Activated CD4-positive, alpha-beta T cell treated with anti-CD3 and anti-CD28 coated beads for 36 hours (primary cell): Measurements from ENCODE around the gene NUP98. TPM values are rescaled to one million over a fixed set of nuclear protein-coding genes. Genes with fewer than 3 reads are reported as not detected.
A peak's percentile ranks its signal among the peaks of the same experiment; 100 is the strongest.

ENCODE experiments used
- ATAC-seq: fragments of 200-7000 bp; cut with Tn5 transposase; one replicate; pipeline ENCODE4 v1.10.0; 2021; ENCODE audit warnings: mild to moderate bottlenecking, moderate library complexity
- CTCF ChIA-PET: fragments of 350-600 bp; sonication (Branson Sonifier 250); formaldehyde crosslinking; loops from one replicate; lab custom pipeline; 2021; ENCODE audit warnings: antibody characterized with exemption; lab: Charles Lee
- POLR2A ChIA-PET: fragments of 350-600 bp; sonication (Branson Sonifier 250); formaldehyde crosslinking; loops from one replicate; lab custom pipeline; 2021; ENCODE audit warnings: antibody characterized with exemption, inconsistent platforms; lab: Charles Lee
- DNase-seq: peaks from one replicate; pipeline ENCODE4 v3.0.0-alpha.2; 2020
- H3K27ac Mint-ChIP-seq: one replicate; pipeline ENCODE4 v1.8.0; 2021; ENCODE audit warnings: mixed read lengths
- H3K27me3 Mint-ChIP-seq: one replicate; pipeline ENCODE4 v1.8.0; 2021; ENCODE audit warnings: mixed read lengths
- H3K36me3 Mint-ChIP-seq: one replicate; pipeline ENCODE4 v1.8.0; 2021; ENCODE audit warnings: low read depth, mixed read lengths
- H3K4me1 Mint-ChIP-seq: one replicate; pipeline ENCODE4 v1.8.0; 2021; ENCODE audit warnings: mixed read lengths
- H3K4me3 Mint-ChIP-seq: one replicate; pipeline ENCODE4 v1.8.0; 2021; ENCODE audit warnings: mild to moderate bottlenecking, moderate library complexity, mixed read lengths
- H3K9me3 Mint-ChIP-seq: one replicate; pipeline ENCODE4 v1.8.0; 2021; ENCODE audit warnings: low read depth, mixed read lengths
- intact Hi-C, 2 experiments: fragments of 100-400 bp; cut with DNase I in 1 of 2; cut with micrococcal nuclease in 1 of 2; formaldehyde crosslinking; loops; one replicate each; pipeline versions ENCODE4 v1.14.2 to v1.15.1; 2022 to 2024; cut with DNase I, micrococcal nuclease
- total RNA-seq, 2 experiments: library from RNA; stranded (reverse); gene quantifications; one replicate each; pipeline ENCODE4 v1.2.3, GENCODE V29; 2021

Gene NUP98
- total RNA-seq, 2 experiments from 2014 or later = 96.0 to 134 TPM

- Mint-ChIP-seq H3K27ac (no peak overlapping the region), H3K36me3 (peaks cover 47% of the 10 kb centered on the region), H3K4me1 (peaks cover 3% of the 10 kb centered on the region), H3K4me3 (no peak overlapping the region), H3K9me3 (no peaks in the 10 kb centered on the region), H3K27me3 (no peaks in the 10 kb centered on the region)
- POLR2A ChIA-PET = no interaction called here
- intact Hi-C loops = no loop called here
- ATAC-seq (no peak), DNase-seq (no peak)
- CTCF ChIA-PET = no interaction called here
Measured at GRCh38 chr11:3736816-3737215, 60.5 kb downstream of the NUP98 start.

GRCh38 chr11:3735827-3736226 lies 61.5 kb downstream of the NUP98 start:
- ChIA-PET CTCF (no interaction called here), POLR2A (no interaction called here)
- Mint-ChIP-seq H3K4me3 (no peak overlapping the region), H3K36me3 (peaks cover 48% of the 10 kb centered on the region), H3K27ac (no peak overlapping the region), H3K9me3 (no peaks in the 10 kb centered on the region), H3K4me1 (peaks cover 3% of the 10 kb centered on the region), H3K27me3 (no peaks in the 10 kb centered on the region)
- intact Hi-C loops = no loop called here
- ATAC-seq = no peak
- DNase-seq = no peak

GRCh38 chr11:3732671-3733436 lies 64.5 kb downstream of the NUP98 start:
- Mint-ChIP-seq H3K4me1 (peaks cover 3% of the 10 kb centered on the region), H3K27ac (peak overlapping the region; percentile 37), H3K36me3 (peaks cover 64% of the 10 kb centered on the region), H3K9me3 (no peaks in the 10 kb centered on the region), H3K4me3 (no peak overlapping the region), H3K27me3 (no peaks in the 10 kb centered on the region)
- ChIA-PET POLR2A (no interaction called here), CTCF (interaction anchor here (1.3 kb wide), 1 partner anchor 61 kb away, joined by 4 read pairs; no protein-coding TSS in a partner anchor)
- intact Hi-C loops = no loop called here
- DNase-seq (no peak), ATAC-seq (peak; percentile 23)

- CTCF ChIA-PET = no interaction called here
Measured at GRCh38 chr11:3723014-3723708, 74.2 kb downstream of the NUP98 start.

GRCh38 chr11:3722100-3722499 lies 75.3 kb downstream of the NUP98 start:
- ATAC-seq (no peak), DNase-seq (no peak)
- Mint-ChIP-seq H3K4me3 (no peak overlapping the region), H3K4me1 (no peaks in the 10 kb centered on the region), H3K27ac (no peak overlapping the region), H3K36me3 (peaks cover 63% of the 10 kb centered on the region), H3K9me3 (no peaks in the 10 kb centered on the region), H3K27me3 (no peaks in the 10 kb centered on the region)
- intact Hi-C loops = no loop called here
- ChIA-PET POLR2A (no interaction called here), CTCF (interaction anchor here (0.7 kb wide), 1 partner anchor 80 kb away, joined by 3 read pairs; no protein-coding TSS in a partner anchor)

More at GRCh38 chr11:3723014-3723708, 74.2 kb downstream of the NUP98 start:
- H3K4me1 Mint-ChIP-seq = no peaks in the 10 kb centered on the region
- DNase-seq = no peak
- intact Hi-C loops = no loop called here
- no peak overlapping the region for H3K27ac Mint-ChIP-seq
- POLR2A ChIA-PET = no interaction called here
- H3K27me3 Mint-ChIP-seq = no peaks in the 10 kb centered on the region
- no peaks in the 10 kb centered on the region for H3K9me3 Mint-ChIP-seq
- no peak overlapping the region for H3K4me3 Mint-ChIP-seq
- ATAC-seq = no peak
- H3K36me3 Mint-ChIP-seq = peaks cover 62% of the 10 kb centered on the region

- DNase-seq (no peak), ATAC-seq (no peak)
- Mint-ChIP-seq H3K4me3 (no peak overlapping the region), H3K4me1 (no peaks in the 10 kb centered on the region), H3K27me3 (no peaks in the 10 kb centered on the region), H3K36me3 (peaks cover 58% of the 10 kb centered on the region), H3K9me3 (no peaks in the 10 kb centered on the region), H3K27ac (no peak overlapping the region)
- ChIA-PET CTCF (interaction anchor here (0.8 to 1.2 kb wide), 3 partner anchors 10 to 104 kb away, joined by 3 to 4 read pairs (median 3); partner anchors contain the start of gene PGAP2), POLR2A (no interaction called here)
- intact Hi-C loops = no loop called here
Measured at GRCh38 chr11:3720997-3721396, 76.4 kb downstream of the NUP98 start.

GRCh38 chr11:3712274-3712673 lies 85.1 kb downstream of the NUP98 start:
- DNase-seq = no peak
- ChIA-PET POLR2A (no interaction called here), CTCF (interaction anchor here (2.3 kb wide), 1 partner anchor 11 kb away, joined by 6 read pairs; no protein-coding TSS in a partner anchor)
- intact Hi-C loops = no loop called here
- no peak for ATAC-seq
- H3K27ac Mint-ChIP-seq = no peak overlapping the region
- H3K4me3 Mint-ChIP-seq = no peak overlapping the region
- H3K27me3 Mint-ChIP-seq = no peaks in the 10 kb centered on the region
- H3K4me1 Mint-ChIP-seq = peaks cover 4% of the 10 kb centered on the region
- peaks cover 56% of the 10 kb centered on the region for H3K36me3 Mint-ChIP-seq
- no peaks in the 10 kb centered on the region for H3K9me3 Mint-ChIP-seq

- peak overlapping the region; percentile 73 for H3K27ac Mint-ChIP-seq
- no peak for DNase-seq
- peaks cover 4% of the 10 kb centered on the region for H3K4me1 Mint-ChIP-seq
- intact Hi-C loops = no loop called here
- no peaks in the 10 kb centered on the region for H3K9me3 Mint-ChIP-seq
- CTCF ChIA-PET = interaction anchor here (1.3 to 2.3 kb wide), 3 partner anchors 9 to 25 kb away, joined by 3 to 6 read pairs (median 3); no protein-coding TSS in a partner anchor
- H3K36me3 Mint-ChIP-seq = peaks cover 60% of the 10 kb centered on the region
- no peak overlapping the region for H3K4me3 Mint-ChIP-seq
- no peak for ATAC-seq
- no peaks in the 10 kb centered on the region for H3K27me3 Mint-ChIP-seq
- POLR2A ChIA-PET = no interaction called here
Measured at GRCh38 chr11:3710485-3711259, 86.7 kb downstream of the NUP98 start.

- CTCF ChIA-PET = interaction anchor here (1.3 to 2.3 kb wide), 3 partner anchors 8 to 25 kb away, joined by 3 to 6 read pairs (median 3); no protein-coding TSS in a partner anchor
- H3K4me1 Mint-ChIP-seq = peaks cover 4% of the 10 kb centered on the region
- H3K4me3 Mint-ChIP-seq = no peak overlapping the region
- H3K27me3 Mint-ChIP-seq = no peaks in the 10 kb centered on the region
- ATAC-seq = no peak
- no peaks in the 10 kb centered on the region for H3K9me3 Mint-ChIP-seq
- intact Hi-C loops = no loop called here
- no peak for DNase-seq
- POLR2A ChIA-PET = no interaction called here
- H3K27ac Mint-ChIP-seq = no peak overlapping the region
- H3K36me3 Mint-ChIP-seq = peaks cover 58% of the 10 kb centered on the region
Measured at GRCh38 chr11:3709977-3710376, 87.4 kb downstream of the NUP98 start.

GRCh38 chr11:3707176-3707575 lies 90.2 kb downstream of the NUP98 start:
- no peak for ATAC-seq
- Mint-ChIP-seq H3K9me3 (no peaks in the 10 kb centered on the region), H3K27ac (no peak overlapping the region), H3K4me1 (peaks cover 4% of the 10 kb centered on the region), H3K4me3 (no peak overlapping the region), H3K27me3 (no peaks in the 10 kb centered on the region), H3K36me3 (peaks cover 49% of the 10 kb centered on the region)
- DNase-seq = no peak
- ChIA-PET POLR2A (interaction anchor here (0.6 kb wide), 1 partner anchor 267 kb away, joined by 5 read pairs; no protein-coding TSS in a partner anchor), CTCF (no interaction called here)
- intact Hi-C loops = no loop called here

- DNase-seq (no peak), ATAC-seq (no peak)
- H3K4me3 Mint-ChIP-seq = no peak overlapping the region
- ChIA-PET POLR2A (no interaction called here), CTCF (no interaction called here)
- no peaks in the 10 kb centered on the region for H3K27me3 Mint-ChIP-seq
- intact Hi-C loops = no loop called here
- peaks cover 55% of the 10 kb centered on the region for H3K36me3 Mint-ChIP-seq
- H3K4me1 Mint-ChIP-seq = no peaks in the 10 kb centered on the region
- H3K9me3 Mint-ChIP-seq = no peaks in the 10 kb centered on the region
- no peak overlapping the region for H3K27ac Mint-ChIP-seq
Measured at GRCh38 chr11:3703383-3703782, 94.0 kb downstream of the NUP98 start.
